PC-9 (cell line): ENCODE results near the gene CLCN5. TPM values are rescaled to one million over a fixed set of nuclear protein-coding genes. Genes with fewer than 3 reads are reported as not detected.

Source experiments
- BruUV-seq: library from RNA; stranded (reverse); fragments of 400-500 nt; replicated peaks from 2 replicates; lab custom pipeline; 2021; lab: Mats Ljungman, UMichigan
- CTCF ChIA-PET: fragments of 300-600 bp; sonication (Branson Sonifier 250); formaldehyde crosslinking; loops from one replicate; lab custom pipeline; 2022; ENCODE audit warnings: antibody characterized with exemption; lab: Charles Lee
- POLR2A ChIA-PET: fragments of 300-600 bp; sonication (Branson Sonifier 250); formaldehyde crosslinking; loops from one replicate; lab custom pipeline; 2022; ENCODE audit warnings: antibody characterized with exemption; ENCODE audit not compliant: unreplicated experiment; lab: Charles Lee
- DNase-seq, 2 experiments: peaks; one replicate each; pipeline versions ENCODE4 v3.0.0 to v3.0.0-alpha.2; 2015 to 2022; ENCODE audit warnings: mixed read lengths in 1 of 2
- H2AFZ ChIP-seq: fragments of 200-600 bp; sonication (generic); 2 replicates; pipeline ENCODE4 v1.8.1; 2017; ENCODE audit warnings: antibody characterized with exemption
- H3F3A ChIP-seq: fragments of 200-600 bp; sonication (generic); 2 replicates; pipeline ENCODE4 v1.8.1; 2017; ENCODE audit warnings: antibody characterized with exemption, mild to moderate bottlenecking, low read depth; ENCODE audit not compliant: insufficient read depth
- H3K27ac ChIP-seq: fragments of 200-600 bp; sonication (generic); 2 replicates; pipeline ENCODE4 v1.6.1; 2016; ENCODE audit warnings: mixed run types
- H3K27me3 ChIP-seq: fragments of 200-600 bp; sonication (generic); 2 replicates; pipeline ENCODE4 v1.6.1; 2016; ENCODE audit warnings: low read depth, mixed run types; ENCODE audit not compliant: insufficient read depth
- H3K36me3 ChIP-seq: fragments of 200-600 bp; sonication (generic); 2 replicates; pipeline ENCODE4 v1.6.1; 2016; ENCODE audit warnings: low read depth, mixed run types
- H3K4me1 ChIP-seq: fragments of 200-600 bp; sonication (generic); replicated peaks from 2 replicates; pipeline ENCODE4 v1.6.1; 2016; ENCODE audit warnings: mixed run types; ENCODE audit not compliant: insufficient read depth
- H3K4me2 ChIP-seq: fragments of 200-600 bp; sonication (generic); 2 replicates; pipeline ENCODE4 v1.6.1; 2017; ENCODE audit warnings: mixed run types
- H3K4me3 ChIP-seq: fragments of 200-600 bp; sonication (generic); 2 replicates; pipeline ENCODE4 v1.6.1; 2016; ENCODE audit warnings: mixed run types
- H3K79me2 ChIP-seq: fragments of 200-600 bp; sonication (generic); 2 replicates; pipeline ENCODE4 v1.6.1; 2017; ENCODE audit warnings: low read depth, mixed run types
- H3K9me2 ChIP-seq: fragments of 200-600 bp; sonication (generic); 2 replicates; pipeline ENCODE4 v1.8.1; 2017; ENCODE audit warnings: mild to moderate bottlenecking; ENCODE audit not compliant: insufficient read depth
- H3K9me3 ChIP-seq: fragments of 200-600 bp; sonication (generic); 2 replicates; pipeline ENCODE4 v1.8.1; 2016; ENCODE audit warnings: low read depth; ENCODE audit not compliant: insufficient read depth
- H4K20me1 ChIP-seq: fragments of 200-600 bp; sonication (generic); 2 replicates; pipeline ENCODE4 v1.8.1; 2017; ENCODE audit not compliant: insufficient read depth
- EZH2 ChIP-seq: fragments of 200-600 bp; sonication (generic); IDR thresholded peaks from 2 replicates; pipeline ENCODE4 v1.8.0; 2017; ENCODE audit warnings: antibody characterized with exemption, low read depth
- intact Hi-C: fragments of 100-400 bp; cut with micrococcal nuclease; formaldehyde crosslinking; loops from one replicate; pipeline ENCODE4 v1.10.0; 2022; ENCODE audit not compliant: unreplicated experiment
- total RNA-seq: library from RNA; stranded (reverse); gene quantifications from 2 replicates; pipeline ENCODE4 v1.2.3, GENCODE V29; 2021
- TF ChIP-seq, protein P1 (sequence below): fragments of 200-600 bp; sonication (generic); conservative IDR thresholded peaks from 2 replicates; pipeline ENCODE4 v1.6.1; 2017; ENCODE audit warnings: mixed run types, antibody characterized with exemption, mild to moderate bottlenecking, moderate library complexity

Gene CLCN5
- total RNA-seq, 1 experiment from 2014 or later = 0.94 TPM

DNA sequence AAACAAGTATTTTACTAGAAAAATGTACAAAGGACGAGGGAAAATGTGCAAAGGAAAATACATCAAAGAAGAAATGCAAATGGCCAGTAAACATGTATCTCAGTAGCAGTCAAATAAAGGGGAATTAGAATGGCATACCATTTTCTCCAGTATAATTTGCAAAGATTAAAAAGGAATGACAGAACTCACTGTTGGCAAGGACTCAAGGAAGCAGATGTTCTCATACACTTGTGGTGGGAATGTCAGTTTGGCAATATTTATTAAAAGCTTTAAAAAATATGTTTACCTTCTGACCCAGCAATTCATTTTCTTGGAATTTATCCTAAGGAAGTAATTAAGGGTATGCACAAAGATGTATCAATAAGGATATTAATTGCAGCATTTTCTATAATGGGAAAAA lies 7.6 kb downstream of the CLCN5 start:
- Histone ChIP-seq H3K4me3 (no peak overlapping the region), H3K27ac (no peak overlapping the region), H3K9me2 (no peaks in the 10 kb centered on the region), H3F3A (no peaks in the 10 kb centered on the region), H3K4me1 (no peaks in the 10 kb centered on the region), H3K27me3 (no peaks in the 10 kb centered on the region), H3K79me2 (no peaks in the 10 kb centered on the region), H3K9me3 (no peaks in the 10 kb centered on the region), H3K4me2 (no peak overlapping the region), H3K36me3 (no peaks in the 10 kb centered on the region), H4K20me1 (no peaks in the 10 kb centered on the region), H2AFZ (no peak overlapping the region)
- ChIA-PET POLR2A (no interaction called here), CTCF (no interaction called here)
- intact Hi-C loops = no loop called here
- BruUV-seq = no TSS peak
- DNase-seq = no peak
- TF ChIP-seq, protein P1, sequence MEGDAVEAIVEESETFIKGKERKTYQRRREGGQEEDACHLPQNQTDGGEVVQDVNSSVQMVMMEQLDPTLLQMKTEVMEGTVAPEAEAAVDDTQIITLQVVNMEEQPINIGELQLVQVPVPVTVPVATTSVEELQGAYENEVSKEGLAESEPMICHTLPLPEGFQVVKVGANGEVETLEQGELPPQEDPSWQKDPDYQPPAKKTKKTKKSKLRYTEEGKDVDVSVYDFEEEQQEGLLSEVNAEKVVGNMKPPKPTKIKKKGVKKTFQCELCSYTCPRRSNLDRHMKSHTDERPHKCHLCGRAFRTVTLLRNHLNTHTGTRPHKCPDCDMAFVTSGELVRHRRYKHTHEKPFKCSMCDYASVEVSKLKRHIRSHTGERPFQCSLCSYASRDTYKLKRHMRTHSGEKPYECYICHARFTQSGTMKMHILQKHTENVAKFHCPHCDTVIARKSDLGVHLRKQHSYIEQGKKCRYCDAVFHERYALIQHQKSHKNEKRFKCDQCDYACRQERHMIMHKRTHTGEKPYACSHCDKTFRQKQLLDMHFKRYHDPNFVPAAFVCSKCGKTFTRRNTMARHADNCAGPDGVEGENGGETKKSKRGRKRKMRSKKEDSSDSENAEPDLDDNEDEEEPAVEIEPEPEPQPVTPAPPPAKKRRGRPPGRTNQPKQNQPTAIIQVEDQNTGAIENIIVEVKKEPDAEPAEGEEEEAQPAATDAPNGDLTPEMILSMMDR = no peak
- TF ChIP-seq EZH2 = no peak

DNA sequence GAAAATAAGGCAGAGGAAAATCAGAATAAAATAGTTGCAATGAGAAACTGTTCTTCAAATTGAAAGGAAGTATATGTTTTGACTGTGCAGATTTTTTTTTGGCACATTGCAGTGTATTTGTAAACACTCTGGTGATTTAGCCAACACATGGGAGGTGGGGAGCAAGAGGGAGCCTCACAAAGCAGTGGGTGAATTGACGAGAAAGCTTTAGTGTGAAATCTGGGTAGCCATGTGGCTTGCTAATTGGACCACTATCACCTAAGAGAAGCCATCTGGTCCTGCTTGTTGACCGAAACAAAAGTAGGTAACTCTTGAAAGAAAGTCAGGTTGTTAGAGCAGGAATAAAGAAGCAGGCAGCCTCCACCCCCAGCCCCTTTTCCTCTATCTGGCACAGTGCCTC lies 10.4 kb downstream of the CLCN5 start:
- intact Hi-C loops = no loop called here
- Histone ChIP-seq H3K9me2 (no peaks in the 10 kb centered on the region), H3F3A (no peaks in the 10 kb centered on the region), H3K79me2 (no peaks in the 10 kb centered on the region), H2AFZ (no peak overlapping the region), H3K4me2 (no peak overlapping the region), H3K9me3 (no peaks in the 10 kb centered on the region), H3K36me3 (no peaks in the 10 kb centered on the region), H3K4me1 (no peaks in the 10 kb centered on the region), H3K4me3 (no peak overlapping the region), H3K27ac (no peak overlapping the region), H4K20me1 (no peaks in the 10 kb centered on the region), H3K27me3 (no peaks in the 10 kb centered on the region)
- no peak for TF ChIP-seq EZH2
- TF ChIP-seq, protein P1 = no peak
- BruUV-seq = no TSS peak
- CTCF ChIA-PET = no interaction called here
- POLR2A ChIA-PET = no interaction called here
- no peak for DNase-seq

DNA sequence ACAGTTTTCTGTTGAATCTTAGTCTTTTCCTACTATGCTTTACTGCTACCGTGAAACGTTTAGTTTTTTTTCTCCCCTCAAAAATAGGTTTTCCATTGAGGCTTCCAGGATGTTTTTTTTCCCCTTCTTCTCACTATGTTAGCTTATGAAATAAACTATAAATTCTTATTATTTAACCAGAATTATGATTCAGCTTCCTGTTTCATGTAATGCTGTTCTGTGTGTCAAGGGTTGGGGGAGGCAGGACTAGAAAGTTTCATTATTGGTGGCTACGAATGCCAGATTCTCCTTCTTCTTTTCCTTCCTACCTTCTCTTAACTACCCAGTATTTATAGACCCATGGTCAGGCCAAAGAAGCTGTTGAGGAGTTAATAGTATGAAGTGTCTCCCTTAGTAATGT lies 11.8 kb downstream of the CLCN5 start:
- Histone ChIP-seq H3K4me2 (no peak overlapping the region), H3K4me1 (no peaks in the 10 kb centered on the region), H3K27me3 (no peaks in the 10 kb centered on the region), H3K9me2 (no peaks in the 10 kb centered on the region), H4K20me1 (no peaks in the 10 kb centered on the region), H3K4me3 (no peak overlapping the region), H3K36me3 (no peaks in the 10 kb centered on the region), H3K9me3 (no peaks in the 10 kb centered on the region), H3F3A (no peaks in the 10 kb centered on the region), H3K79me2 (no peaks in the 10 kb centered on the region), H3K27ac (no peak overlapping the region), H2AFZ (no peak overlapping the region)
- no peak for TF ChIP-seq EZH2
- TF ChIP-seq, protein P1 = no peak
- ChIA-PET CTCF (no interaction called here), POLR2A (no interaction called here)
- BruUV-seq = no TSS peak
- intact Hi-C loops = no loop called here
- no peak for DNase-seq
